RPMI7951 (cell line): Measurements from ENCODE around the gene KIF26A. TPM values are rescaled to one million over a fixed set of nuclear protein-coding genes. Genes with fewer than 3 reads are reported as not detected.
"Not testable (repeated sequence)": the region's sequence is repeated elsewhere in the genome, so short reads cannot be mapped to it uniquely, and the experiment has no call there.

Source experiments
- DNase-seq: peaks from one replicate; pipeline ENCODE4 v3.0.0-alpha.2; 2012; ENCODE audit warnings: low read depth
- total RNA-seq: library from RNA; depleted of rRNA; stranded (reverse); fragments of >200 nt; shearing (Covaris generic); gene quantifications from 2 replicates; pipeline ENCODE4 v1.2.3, GENCODE V29; 2014

Gene KIF26A
- total RNA-seq, 1 experiment from 2014 or later = not detected

GRCh38 chr14:104143521-104144452, 5.4 kb downstream of the KIF26A start:
- no peak for DNase-seq

GRCh38 chr14:104144453-104144790, 6.0 kb downstream of the KIF26A start:
- DNase-seq = no peak

DNA sequence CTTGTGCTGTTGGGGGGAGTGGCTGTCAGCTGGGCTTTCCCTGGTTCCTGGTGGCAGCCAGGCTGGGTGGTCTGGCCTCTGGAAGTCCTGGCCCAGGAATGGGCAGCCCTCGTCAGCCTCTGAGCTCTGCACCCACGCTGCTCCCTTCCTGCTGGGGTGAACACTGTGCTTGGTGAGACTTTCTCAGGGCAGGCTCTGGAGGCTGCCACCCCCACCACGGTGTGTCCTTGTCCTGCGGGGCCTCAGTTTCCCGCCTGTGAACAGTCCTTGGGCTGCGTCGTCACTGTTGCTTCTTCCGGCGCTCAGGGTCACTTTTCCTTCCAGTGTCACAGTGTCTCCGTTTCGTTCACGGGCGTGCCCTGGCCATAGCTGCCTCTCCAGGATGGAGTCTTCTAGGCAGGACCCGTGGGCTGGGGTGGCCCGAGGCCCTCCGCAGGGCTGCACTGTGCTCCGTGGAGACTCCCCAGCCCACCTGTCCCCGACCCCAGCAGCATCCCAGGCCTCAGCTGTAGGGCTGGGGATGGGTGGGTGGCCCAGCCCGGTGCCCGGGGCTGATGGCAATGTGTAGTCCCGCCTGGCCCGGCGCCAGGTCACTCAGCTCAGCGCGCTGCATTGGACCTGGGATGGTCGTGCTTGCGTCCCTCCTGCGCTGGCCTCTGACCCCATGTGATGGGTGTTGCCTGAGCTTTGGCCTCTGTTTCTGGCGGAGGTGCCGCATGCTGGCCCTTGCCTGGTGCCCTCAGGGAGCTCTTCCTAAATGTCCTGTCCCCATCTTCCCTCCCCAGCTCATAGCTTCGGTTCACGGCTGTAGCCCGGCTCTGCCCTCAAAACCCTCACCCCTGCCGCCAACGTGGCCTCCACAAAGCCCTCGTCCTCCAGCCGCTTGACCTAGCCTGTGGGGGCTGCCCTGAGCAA, 6.8 kb downstream of the KIF26A start:
- DNase-seq = no peak

DNA sequence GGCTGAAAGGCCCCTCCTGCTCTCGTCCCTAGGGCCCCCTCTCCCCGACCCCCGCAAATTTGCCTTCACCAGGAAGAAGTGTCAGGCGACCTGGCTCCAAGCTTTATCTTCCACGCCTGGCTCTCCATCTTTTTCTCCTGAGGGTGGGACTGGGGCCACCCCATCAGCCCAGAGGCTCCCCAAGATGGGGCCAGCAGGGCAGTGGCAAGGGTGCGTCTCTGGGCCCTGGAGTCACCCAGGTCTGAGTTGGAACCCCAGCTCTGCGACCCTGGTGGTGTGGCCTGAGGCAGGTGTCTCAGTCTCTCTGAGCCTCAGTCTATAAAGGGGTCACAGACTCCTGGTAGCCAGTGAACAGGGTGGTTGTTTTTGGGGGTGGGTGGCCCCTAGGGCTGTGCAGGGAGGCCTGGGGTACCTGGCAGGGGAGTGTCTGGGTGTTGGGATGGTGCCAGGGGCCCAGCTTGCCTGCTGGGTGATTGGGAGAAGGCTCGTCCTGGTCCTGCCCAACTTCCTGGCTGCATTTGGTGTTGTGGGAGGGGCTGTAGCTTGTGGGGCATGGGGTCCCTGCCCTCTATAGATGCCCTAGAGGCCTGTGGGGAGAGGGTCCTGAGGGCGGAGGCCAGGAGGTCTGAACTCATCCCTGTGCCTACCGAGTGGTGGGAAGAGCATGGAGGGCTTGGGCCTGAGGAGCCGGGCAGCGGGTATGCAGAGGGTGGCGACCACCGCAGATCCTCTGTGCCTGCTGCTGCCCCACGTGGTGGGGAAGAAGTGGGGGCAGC, 7.6 kb downstream of the KIF26A start:
- no peak for DNase-seq

DNA sequence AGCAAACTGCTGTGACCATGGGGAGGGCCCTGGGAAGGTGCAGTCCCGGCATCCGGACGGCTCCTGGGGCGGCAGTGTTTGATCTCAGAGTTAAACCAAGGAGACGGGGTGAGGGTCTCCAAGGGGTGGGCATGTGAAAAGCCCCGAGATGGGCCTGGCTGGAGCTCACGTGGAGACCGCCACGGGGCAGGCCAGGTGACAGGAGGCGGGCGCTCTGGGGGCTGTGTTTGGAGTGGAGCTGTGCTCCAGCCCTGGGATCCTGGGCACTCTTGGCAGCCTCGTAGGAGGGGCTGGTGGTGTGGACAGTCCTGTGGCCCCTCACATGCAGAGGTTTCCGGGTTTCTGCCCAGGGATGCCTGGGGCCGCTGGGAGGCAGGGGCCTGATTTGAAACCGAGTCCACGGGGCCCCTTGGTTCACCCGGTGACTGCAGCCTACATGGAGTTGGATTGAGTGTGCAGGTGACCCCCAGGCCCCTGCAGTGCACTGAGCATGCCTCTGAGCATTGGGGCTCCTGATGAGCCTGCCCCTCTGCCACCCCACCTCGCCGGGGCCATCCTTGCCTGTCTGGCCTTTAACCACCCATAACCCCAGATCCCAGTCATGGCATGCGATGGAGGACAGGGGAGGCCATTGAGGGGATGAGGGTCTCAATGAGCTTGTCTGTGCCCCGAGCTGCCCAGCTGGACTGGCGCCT, 8.4 kb downstream of the KIF26A start:
- no peak for DNase-seq

- DNase-seq = no peak
These were observed 9.1 kb downstream of the KIF26A start for GRCh38 chr14:104147346-104148125.

DNA sequence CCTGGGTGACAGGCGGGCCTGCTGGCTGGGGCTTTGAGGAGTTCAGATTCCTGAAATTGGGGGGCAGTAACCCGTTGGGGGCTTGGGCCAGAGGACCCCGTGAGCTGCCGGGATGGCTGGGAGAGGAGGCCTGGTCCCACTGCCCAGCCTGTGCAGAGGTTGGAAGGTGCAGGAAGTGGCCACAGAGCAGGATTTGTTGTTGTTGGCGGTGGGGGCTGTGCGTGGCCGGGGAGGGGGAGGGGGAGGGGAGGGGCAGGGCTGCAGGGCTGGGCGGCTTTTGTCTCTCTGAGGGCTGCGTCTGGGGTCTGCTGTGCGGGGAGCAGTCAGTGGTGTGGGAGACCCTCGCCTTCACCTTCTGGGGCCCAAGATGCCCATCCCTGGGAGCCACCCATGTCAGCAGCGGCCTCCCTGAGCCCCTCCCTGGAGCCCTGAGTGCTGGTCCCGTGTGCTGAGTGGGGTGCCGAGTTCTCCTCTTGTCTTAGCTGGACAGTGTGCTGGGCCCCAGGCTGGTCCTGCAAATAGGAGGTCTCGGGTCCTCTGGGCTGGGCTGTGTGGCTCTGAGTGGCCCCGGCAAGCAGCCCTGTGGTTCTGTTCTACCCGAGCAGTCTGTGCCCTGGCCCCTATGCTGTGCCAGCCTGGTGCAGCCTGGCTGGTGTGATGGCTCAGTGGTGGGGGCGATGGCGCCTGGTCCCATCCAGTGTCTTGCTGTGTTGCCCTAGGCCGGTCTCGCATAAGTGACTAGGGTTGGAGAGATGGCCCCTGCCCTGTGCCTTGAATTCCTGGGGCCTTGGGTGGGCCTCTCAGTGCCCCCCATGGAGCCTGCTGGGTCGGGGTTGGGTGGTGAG, 10.3 kb downstream of the KIF26A start:
- no peak for DNase-seq

- no peak for DNase-seq
These were observed 10.8 kb downstream of the KIF26A start for GRCh38 chr14:104149278-104149595.

DNA sequence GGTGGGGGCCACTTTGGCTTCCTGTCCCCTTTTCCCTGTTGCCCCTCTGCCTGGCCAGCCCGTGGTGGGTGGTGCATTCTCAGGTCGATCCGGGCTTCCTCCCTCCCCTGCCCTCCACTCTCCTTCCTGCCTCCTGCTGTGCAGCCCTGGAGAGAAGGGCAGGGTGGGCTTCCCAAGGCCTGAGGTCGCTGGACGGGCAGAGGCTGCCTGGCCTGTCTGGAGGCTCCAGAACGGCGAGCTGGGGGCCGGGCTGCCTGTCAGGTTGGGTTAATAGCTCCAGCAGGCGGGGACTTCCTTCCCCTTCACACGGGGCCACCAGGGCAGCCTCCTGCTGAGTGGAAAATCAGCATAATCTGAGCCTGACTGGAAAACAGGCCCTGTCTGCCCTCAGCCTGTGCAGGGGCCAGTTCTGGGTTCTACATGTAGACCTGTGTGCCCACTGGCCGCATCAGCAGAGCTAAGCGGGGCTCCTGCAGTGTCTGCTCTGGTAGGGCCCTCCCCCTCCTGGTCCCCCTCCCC, 11.3 kb downstream of the KIF26A start:
- DNase-seq = no peak

DNA sequence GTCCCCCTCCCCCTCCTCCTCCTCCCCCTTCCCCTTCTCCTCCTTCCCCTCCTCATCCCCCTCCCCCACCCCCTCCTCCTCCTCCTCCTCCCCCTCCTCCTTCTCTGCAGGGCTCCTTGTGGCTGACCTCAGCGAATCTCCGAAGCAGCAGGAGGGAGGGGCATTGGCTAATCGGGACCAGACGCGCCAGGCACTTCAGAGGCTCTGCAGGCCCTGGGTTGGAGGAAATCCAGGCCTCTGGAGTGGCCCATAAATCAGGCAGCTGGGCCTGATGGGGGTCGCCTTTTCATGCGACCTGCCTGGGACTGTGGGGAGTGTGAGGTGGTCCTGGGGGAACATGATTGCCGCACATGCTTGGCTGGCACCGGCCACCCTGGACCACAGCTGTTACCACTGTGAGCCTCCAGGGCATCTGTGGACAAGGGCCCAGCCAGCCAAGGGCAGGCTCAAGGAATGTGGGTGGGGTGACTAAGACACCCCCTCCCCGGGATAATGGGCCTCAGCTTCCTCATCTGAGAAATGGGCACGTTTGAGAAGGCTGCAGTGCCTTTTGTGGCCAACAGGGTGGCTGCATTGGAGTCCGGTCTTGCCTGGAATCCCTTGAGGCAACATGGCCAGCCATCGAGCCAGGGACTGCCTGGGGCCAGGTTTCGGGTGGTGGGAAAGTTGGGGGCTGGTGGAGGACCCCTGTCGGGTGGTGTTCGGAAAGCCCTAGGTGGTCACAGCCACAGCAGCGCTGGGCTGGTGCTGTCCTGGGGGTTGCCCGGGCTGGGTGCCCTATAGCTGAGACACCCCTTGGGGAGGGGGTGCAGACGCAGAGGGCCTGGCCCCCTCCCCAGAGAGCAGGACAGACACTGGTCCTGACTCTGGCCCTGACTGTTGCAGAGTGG, 12.0 kb downstream of the KIF26A start:
- DNase-seq = no peak

DNA sequence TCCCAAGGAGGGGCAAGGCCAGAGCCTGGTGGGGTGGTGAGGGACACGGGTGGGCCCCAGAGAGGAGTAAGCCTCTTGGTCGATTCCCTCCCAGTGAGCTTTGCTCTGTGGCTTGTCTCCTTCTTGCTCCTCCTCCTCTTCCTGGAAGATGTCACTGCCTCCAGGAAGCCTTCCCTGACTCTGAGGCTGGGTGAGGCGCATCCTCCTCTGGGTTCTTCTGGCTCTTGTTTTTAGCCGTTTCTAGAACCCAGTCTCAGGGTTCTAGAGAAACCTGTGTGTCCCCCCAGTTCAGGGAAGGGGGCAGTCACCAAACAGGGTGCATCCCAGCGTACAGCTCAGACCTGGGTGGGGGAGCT, 12.6 kb downstream of the KIF26A start:
- DNase-seq = no peak

GRCh38 chr14:104151566-104152245, 13.3 kb downstream of the KIF26A start:
- DNase-seq = no peak

DNA sequence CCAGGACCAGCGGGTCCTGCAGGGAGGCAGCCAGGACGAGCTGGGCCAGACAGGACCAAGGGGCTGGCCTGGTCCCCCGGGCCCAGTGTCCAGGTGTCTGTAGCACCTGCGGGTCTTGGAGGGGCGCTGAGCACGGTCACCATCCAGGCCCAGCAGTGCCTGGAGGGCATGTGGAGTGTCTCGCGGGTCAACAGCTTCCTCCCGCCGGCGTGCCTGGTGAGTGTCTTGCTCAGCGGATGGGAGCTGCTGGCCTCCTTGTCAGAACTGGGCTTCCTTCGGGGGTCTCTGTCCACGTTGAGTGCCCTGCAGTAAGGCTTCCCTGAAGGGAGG, 13.8 kb downstream of the KIF26A start:
- DNase-seq = no peak

DNA sequence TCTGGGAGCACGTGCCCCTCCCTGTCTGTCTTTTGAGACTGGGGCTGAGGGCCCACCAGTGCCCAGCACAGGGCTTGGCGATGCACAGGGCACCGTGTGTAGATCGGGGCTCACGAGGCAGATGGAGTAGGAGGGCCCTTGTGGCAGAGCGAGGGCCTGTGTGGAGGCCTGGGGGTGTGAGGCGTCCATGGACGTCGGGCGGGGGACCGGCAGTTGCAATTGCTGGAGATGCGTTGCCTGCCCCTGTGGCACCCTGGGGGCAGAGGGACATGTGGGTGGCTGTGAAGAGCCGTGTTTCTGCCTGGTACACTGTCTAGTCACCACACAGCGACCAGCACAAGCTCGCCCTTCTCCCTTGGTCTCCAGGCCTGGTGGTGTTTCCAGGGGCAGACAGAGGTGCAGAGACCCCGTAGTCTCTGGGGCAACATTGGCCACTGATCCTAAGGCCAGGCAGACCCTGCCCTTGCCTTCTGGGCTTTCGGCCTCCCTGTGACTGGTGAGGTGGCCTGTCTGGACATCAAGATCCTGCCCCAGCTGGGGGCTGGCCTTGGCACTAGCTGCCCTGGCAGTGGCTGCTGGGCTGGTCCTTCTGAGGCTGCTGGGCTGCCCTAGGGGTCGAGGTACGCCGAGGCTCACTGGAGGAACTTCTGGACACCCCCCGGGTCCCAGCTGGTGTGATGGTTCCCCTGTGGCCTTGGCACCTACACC, 14.5 kb downstream of the KIF26A start:
- no peak for DNase-seq

- DNase-seq = not testable (repeated sequence)
These were observed 15.0 kb downstream of the KIF26A start for GRCh38 chr14:104153394-104153755.

DNA sequence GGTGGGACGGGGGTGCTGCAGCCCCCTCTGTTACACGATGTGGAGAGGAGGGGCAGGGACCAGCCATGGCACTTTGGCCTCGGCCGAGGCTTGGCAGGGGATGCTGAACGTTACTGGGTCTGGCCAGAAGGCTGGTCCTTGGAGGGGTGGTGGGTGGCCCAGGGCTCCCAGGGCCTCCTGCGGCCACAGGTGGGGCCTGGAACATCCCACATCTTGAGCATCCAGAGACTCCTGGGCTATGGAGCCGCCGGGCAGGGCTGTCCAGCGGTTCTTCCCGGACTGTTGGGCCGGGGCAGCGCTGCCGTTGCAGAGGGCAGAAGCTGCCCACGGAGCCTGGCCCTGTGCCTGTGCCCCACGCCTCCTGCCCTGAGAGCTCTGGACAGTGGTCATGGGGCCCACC, 15.9 kb downstream of the KIF26A start:
- DNase-seq = no peak

- DNase-seq = no peak
These were observed 17.1 kb downstream of the KIF26A start for GRCh38 chr14:104155513-104155912.

GRCh38 chr14:104156142-104156541, 17.8 kb downstream of the KIF26A start:
- DNase-seq = no peak
